Testis (tissue), 2 donors: ENCODE data around the gene SLC2A14.
"Not testable (repeated sequence)": the region's sequence is repeated elsewhere in the genome, so short reads cannot be mapped to it uniquely, and the experiment has no call there.

ENCODE experiments used
- POLR2A ChIP-seq: fragments of 450-650 bp; IDR thresholded peaks from one replicate; pipeline ENCODE4 v1.6.1; 2017; ENCODE audit warnings: antibody characterized with exemption, mild to moderate bottlenecking, moderate library complexity
- TF ChIP-seq, protein P1 (sequence below), 3 experiments: fragments of 450-650 bp in 2 of 3; fragments of 200-600 bp in 1 of 3; sonication (generic) in 1 of 3; IDR thresholded peaks; one replicate each; pipeline ENCODE4 v1.5.1; 2016 to 2019; ENCODE audit warnings: antibody characterized with exemption in 3 of 3, mild to moderate bottlenecking in 2 of 3, moderate library complexity in 1 of 3

DNA sequence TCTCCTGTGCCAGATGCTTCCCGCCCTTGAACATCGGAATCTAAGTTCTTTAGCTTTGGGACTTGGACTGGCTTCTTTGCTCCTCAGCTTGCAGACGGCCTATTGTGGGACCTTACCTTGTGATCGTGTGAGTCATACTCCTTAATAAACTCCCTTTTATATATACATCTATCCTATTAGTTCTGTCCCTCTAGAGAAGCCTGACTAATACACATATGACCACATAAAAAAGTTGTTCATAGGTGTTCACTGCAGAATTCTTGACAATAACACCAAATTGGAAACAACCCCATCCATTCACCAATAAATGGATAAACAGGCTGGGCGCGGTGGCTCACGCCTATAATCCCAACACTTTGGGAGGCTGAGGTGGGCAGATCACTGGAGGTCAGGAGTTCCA is 37.4 kb upstream of the SLC2A14 start:
- TF ChIP-seq, protein P1, sequence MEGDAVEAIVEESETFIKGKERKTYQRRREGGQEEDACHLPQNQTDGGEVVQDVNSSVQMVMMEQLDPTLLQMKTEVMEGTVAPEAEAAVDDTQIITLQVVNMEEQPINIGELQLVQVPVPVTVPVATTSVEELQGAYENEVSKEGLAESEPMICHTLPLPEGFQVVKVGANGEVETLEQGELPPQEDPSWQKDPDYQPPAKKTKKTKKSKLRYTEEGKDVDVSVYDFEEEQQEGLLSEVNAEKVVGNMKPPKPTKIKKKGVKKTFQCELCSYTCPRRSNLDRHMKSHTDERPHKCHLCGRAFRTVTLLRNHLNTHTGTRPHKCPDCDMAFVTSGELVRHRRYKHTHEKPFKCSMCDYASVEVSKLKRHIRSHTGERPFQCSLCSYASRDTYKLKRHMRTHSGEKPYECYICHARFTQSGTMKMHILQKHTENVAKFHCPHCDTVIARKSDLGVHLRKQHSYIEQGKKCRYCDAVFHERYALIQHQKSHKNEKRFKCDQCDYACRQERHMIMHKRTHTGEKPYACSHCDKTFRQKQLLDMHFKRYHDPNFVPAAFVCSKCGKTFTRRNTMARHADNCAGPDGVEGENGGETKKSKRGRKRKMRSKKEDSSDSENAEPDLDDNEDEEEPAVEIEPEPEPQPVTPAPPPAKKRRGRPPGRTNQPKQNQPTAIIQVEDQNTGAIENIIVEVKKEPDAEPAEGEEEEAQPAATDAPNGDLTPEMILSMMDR (IDR thresholded peaks at IDR 0.05): not testable (repeated sequence)
- TF ChIP-seq POLR2A: not testable (repeated sequence)
